Testis (tissue), 3 donors: ENCODE measurements around the gene S1PR4. TPM values are rescaled to one million over a fixed set of nuclear protein-coding genes. Genes with fewer than 3 reads are reported as not detected.

Source experiments
- DNase-seq: peaks from one replicate; pipeline ENCODE4 v3.0.0-alpha.2; 2019
- H3K27ac ChIP-seq, 2 donors: fragments of 200-600 bp; sonication (generic); one replicate each; pipeline ENCODE4 v1.5.1; 2019
- H3K27me3 ChIP-seq: fragments of 200-600 bp; sonication (generic); one replicate; pipeline ENCODE4 v1.5.1; 2019
- H3K36me3 ChIP-seq: fragments of 200-600 bp; sonication (generic); one replicate; pipeline ENCODE4 v1.5.1; 2017; ENCODE audit warnings: low read depth; ENCODE audit errors: missing control alignments
- H3K4me1 ChIP-seq: fragments of 200-600 bp; sonication (generic); one replicate; pipeline ENCODE4 v1.5.1; 2019
- H3K4me3 ChIP-seq, 2 donors: fragments of 200-600 bp; sonication (generic); one replicate each; pipeline ENCODE4 v1.5.1; 2017 to 2019
- H3K9me3 ChIP-seq: fragments of 200-600 bp; sonication (generic); one replicate; pipeline ENCODE4 v1.5.1; 2017
- POLR2A ChIP-seq: fragments of 450-650 bp; IDR thresholded peaks from one replicate; pipeline ENCODE4 v1.6.1; 2017; ENCODE audit warnings: antibody characterized with exemption, mild to moderate bottlenecking, moderate library complexity
- WGBS, 2 donors: methylation state at CpG; one replicate each; pipeline ENCODE4 v1.1.5; 2018; 5-methylcytosine and 5-hydroxymethylcytosine counted together
- intact Hi-C: fragments of 100-400 bp; cut with DNase I; formaldehyde crosslinking; loops from one replicate; pipeline ENCODE4 v1.15.1; 2023; ENCODE audit warnings: low total_unique reads
- polyA plus RNA-seq: library from polyadenylated mRNA; stranded (reverse); fragments of 350-450 nt; fragmentation: Illumina TruSeq; extraction: RNeasy Lipid Tissue Mini Kit (QIAGEN cat#74804); gene quantifications from one replicate; pipeline ENCODE4 v1.2.3, GENCODE V29; 2014; ENCODE audit warnings: low read depth, low replicate concordance; ENCODE audit not compliant: insufficient read depth
- total RNA-seq, 2 donors: library from RNA; depleted of rRNA; stranded (reverse); fragments of >200 nt; gene quantifications; one replicate each; pipeline ENCODE4 v1.2.3, GENCODE V29; 2016
- TF ChIP-seq, protein P1 (sequence below), 3 experiments: fragments of 450-650 bp in 2 of 3; fragments of 200-600 bp in 1 of 3; sonication (generic) in 1 of 3; IDR thresholded peaks; one replicate each; pipeline ENCODE4 v1.5.1; 2016 to 2019; ENCODE audit warnings: antibody characterized with exemption in 3 of 3, mild to moderate bottlenecking in 2 of 3, moderate library complexity in 1 of 3

S1PR4 gene
- total and polyA plus RNA-seq, 3 donors from 2014 or later, result 0.39 to 0.81 (median 0.61) TPM

- Histone ChIP-seq H3K36me3 (no peaks in the 10 kb centered on the region), H3K4me3 (no peak overlapping the region), H3K4me1 (peaks cover 2% of the 10 kb centered on the region), H3K27ac (no peak overlapping the region), H3K27me3 (no peaks in the 10 kb centered on the region), H3K9me3 (no peaks in the 10 kb centered on the region)
- TF ChIP-seq POLR2A, result no peak
- TF ChIP-seq, protein P1, sequence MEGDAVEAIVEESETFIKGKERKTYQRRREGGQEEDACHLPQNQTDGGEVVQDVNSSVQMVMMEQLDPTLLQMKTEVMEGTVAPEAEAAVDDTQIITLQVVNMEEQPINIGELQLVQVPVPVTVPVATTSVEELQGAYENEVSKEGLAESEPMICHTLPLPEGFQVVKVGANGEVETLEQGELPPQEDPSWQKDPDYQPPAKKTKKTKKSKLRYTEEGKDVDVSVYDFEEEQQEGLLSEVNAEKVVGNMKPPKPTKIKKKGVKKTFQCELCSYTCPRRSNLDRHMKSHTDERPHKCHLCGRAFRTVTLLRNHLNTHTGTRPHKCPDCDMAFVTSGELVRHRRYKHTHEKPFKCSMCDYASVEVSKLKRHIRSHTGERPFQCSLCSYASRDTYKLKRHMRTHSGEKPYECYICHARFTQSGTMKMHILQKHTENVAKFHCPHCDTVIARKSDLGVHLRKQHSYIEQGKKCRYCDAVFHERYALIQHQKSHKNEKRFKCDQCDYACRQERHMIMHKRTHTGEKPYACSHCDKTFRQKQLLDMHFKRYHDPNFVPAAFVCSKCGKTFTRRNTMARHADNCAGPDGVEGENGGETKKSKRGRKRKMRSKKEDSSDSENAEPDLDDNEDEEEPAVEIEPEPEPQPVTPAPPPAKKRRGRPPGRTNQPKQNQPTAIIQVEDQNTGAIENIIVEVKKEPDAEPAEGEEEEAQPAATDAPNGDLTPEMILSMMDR (IDR thresholded peaks at IDR 0.05), result no peak
- DNase-seq, result no peak
- WGBS, 2 donors, result 88 to 89% methylated on average over 17 of the region's 17 CpGs
- intact Hi-C loops, result no loop called here
These were observed 15.8 kb downstream of the S1PR4 start for GRCh38 chr19:3194106-3195087.

DNA sequence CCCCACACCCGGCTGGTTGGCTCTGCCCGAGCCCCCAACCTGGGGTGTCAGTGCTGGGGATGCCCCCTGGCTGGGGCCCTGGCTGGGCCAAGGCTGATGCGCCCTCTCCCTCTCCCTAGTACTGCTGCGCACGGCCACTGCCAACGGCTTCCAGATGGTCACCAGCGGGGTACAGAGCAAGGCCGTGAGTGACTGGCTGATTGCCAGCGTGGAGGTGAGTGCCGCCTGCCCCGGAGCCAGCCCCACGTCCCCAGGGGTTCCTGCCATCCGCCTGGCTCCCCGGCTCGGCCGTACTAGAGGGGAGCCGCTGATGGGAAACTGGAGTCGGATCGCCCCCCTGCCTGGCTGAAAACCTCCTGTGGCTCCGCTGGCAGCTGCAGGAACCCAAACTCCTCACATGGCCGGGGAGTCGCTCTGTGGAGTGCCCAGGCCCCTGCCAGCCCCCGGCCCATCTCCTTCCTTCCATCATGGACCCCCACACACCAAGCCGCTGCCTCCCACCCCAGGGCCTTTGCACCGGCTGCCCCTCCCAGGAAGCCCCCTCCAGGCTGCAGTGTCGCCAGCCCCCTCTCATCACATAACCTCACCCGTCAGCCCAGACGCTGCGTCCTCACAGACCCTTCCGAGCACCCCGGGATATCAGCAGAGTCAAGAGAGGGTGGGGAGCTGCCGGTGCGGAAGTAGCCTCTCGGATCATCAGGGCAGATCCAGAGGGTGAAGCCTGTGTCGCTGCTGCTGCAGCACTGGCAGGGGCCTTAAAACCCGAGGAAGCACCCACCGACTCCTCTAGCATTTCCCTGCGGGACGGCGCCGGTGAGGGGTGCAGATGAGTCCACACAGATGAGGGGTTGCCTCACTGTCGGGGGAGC is 17.7 kb downstream of the S1PR4 start:
- DNase-seq, result no peak
- WGBS, 2 donors, result 93% methylated on average over 32 to 42 of the region's 42 CpGs
- Histone ChIP-seq H3K9me3 (no peaks in the 10 kb centered on the region), H3K4me1 (no peaks in the 10 kb centered on the region), H3K4me3 (no peak overlapping the region), H3K36me3 (no peaks in the 10 kb centered on the region), H3K27me3 (no peaks in the 10 kb centered on the region), H3K27ac (no peak overlapping the region)
- intact Hi-C loops, result no loop called here
- no peak for TF ChIP-seq POLR2A
- TF ChIP-seq, protein P1 (IDR thresholded peaks at IDR 0.05), result no peak

- no peak overlapping the region for H3K4me3 ChIP-seq
- no peaks in the 10 kb centered on the region for H3K4me1 ChIP-seq
- no peaks in the 10 kb centered on the region for H3K9me3 ChIP-seq
- no peaks in the 10 kb centered on the region for H3K36me3 ChIP-seq
- H3K27me3 ChIP-seq, result no peaks in the 10 kb centered on the region
- DNase-seq, result no peak
- TF ChIP-seq, protein P1 (IDR thresholded peaks at IDR 0.05), result no peak
- TF ChIP-seq POLR2A, result no peak
- 92 to 95% methylated on average over 7 to 14 of the region's 14 CpGs for WGBS, 2 donors
- intact Hi-C loops, result no loop called here
- H3K27ac ChIP-seq, result no peak overlapping the region
These were observed 18.3 kb downstream of the S1PR4 start for GRCh38 chr19:3196933-3197205.

DNA sequence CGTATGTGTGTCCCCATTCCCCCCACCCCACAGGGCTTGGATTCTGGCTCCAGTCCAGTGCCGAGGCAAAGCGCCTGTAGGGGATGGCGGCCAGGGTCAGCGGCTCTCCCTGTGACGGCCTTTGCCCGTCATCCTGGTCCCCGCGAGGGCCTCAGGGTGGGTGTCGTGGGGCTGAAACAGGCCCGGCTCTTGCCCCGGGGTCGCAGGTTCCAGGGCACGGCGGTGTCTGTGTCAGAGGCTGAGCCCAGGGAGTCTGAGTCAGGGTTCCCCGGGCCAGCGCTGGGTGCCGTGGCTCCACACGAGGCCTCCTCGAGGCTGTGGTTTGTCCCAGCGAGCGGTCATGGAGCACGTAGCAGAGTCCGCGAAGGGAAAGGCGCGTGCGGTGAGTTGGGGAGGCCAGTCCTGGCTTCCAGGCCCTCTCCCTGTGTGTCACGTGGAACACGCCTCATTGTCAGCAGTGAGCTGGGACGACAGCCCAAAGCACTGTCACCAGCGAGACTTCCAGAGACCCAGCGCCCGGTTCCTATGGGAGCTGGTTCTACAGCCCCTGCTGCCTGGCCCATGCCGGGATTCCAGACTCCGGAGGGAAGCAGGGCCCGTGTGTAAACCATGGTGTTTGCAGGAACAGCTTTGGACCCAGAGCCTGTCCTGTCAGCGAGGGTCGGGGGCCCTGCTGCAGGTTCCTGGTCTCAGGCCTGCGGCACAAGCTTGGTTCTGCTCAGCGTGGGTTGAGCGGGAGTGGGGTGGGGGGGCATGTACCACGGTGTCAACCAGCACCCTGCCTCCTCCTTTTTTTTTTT is 20.5 kb downstream of the S1PR4 start:
- intact Hi-C loops, result no loop called here
- Histone ChIP-seq H3K9me3 (no peaks in the 10 kb centered on the region), H3K27ac (no peak overlapping the region), H3K36me3 (no peaks in the 10 kb centered on the region), H3K27me3 (no peaks in the 10 kb centered on the region), H3K4me1 (no peaks in the 10 kb centered on the region), H3K4me3 (no peak overlapping the region)
- DNase-seq, result no peak
- TF ChIP-seq, protein P1 (IDR thresholded peaks at IDR 0.05), result no peak
- no peak for TF ChIP-seq POLR2A
- WGBS, 2 donors, result 90 to 97% methylated on average over 11 to 43 of the region's 43 CpGs
